Smooth muscle cell (in vitro differentiated cells): ENCODE measurements around the gene SLC66A2. TPM values are rescaled to one million over a fixed set of nuclear protein-coding genes. Genes with fewer than 3 reads are reported as not detected.

Experiments used
- DNase-seq: peaks from one replicate; lab custom pipeline; 2025; ENCODE audit not compliant: unreplicated experiment; lab: John Stamatoyannopoulos, UW
- H2AFZ ChIP-seq: fragments of 200-600 bp; sonication (generic); 2 replicates; pipeline ENCODE4 v1.6.0; 2016; ENCODE audit warnings: antibody characterized with exemption, low read depth, mild to moderate bottlenecking
- H3F3A ChIP-seq: fragments of 200-600 bp; sonication (generic); 2 replicates; pipeline ENCODE4 v1.6.0; 2017; ENCODE audit warnings: antibody characterized with exemption, low read depth
- H3K27ac ChIP-seq: fragments of 200-600 bp; sonication (generic); 2 replicates; pipeline ENCODE4 v1.5.1; 2016; ENCODE audit warnings: low read depth, mild to moderate bottlenecking
- H3K27me3 ChIP-seq: fragments of 200-600 bp; sonication (generic); 2 replicates; pipeline ENCODE4 v1.6.1; 2016; ENCODE audit warnings: low read depth, mild to moderate bottlenecking
- H3K36me3 ChIP-seq: fragments of 200-600 bp; sonication (generic); 2 replicates; pipeline ENCODE4 v1.5.1; 2016; ENCODE audit warnings: low read depth
- H3K4me1 ChIP-seq: fragments of 200-600 bp; sonication (generic); 2 replicates; pipeline ENCODE4 v1.5.1; 2016; ENCODE audit warnings: low read depth
- H3K4me2 ChIP-seq: fragments of 200-600 bp; sonication (generic); 2 replicates; pipeline ENCODE4 v1.6.0; 2016; ENCODE audit warnings: mild to moderate bottlenecking
- H3K4me3 ChIP-seq: fragments of 200-600 bp; sonication (generic); 2 replicates; pipeline ENCODE4 v1.5.1; 2016; ENCODE audit warnings: mild to moderate bottlenecking
- H3K79me2 ChIP-seq: fragments of 200-600 bp; sonication (generic); 2 replicates; pipeline ENCODE4 v1.6.0; 2016; ENCODE audit warnings: low read depth, mild to moderate bottlenecking
- H3K9ac ChIP-seq: fragments of 200-600 bp; sonication (generic); 2 replicates; pipeline ENCODE4 v1.6.0; 2016; ENCODE audit warnings: low read depth
- H3K9me3 ChIP-seq: fragments of 200-600 bp; sonication (generic); replicated peaks from 2 replicates; pipeline ENCODE4 v1.5.1; 2016; ENCODE audit warnings: low read depth
- H4K20me1 ChIP-seq: fragments of 200-600 bp; sonication (generic); 2 replicates; pipeline ENCODE4 v1.6.0; 2016; ENCODE audit warnings: low read depth
- WGBS: methylation state at CpG from one replicate; pipeline ENCODE4 v1.1.7; 2016; ENCODE audit warnings: low lambda C conversion rate; 5-methylcytosine and 5-hydroxymethylcytosine counted together
- polyA plus RNA-seq: library from polyadenylated mRNA; unstranded; fragments of >200 nt; fragmentation: Nextera tagmentation; extraction: Ambion mirVana; gene quantifications from 2 replicates; pipeline ENCODE4 v1.2.1, GENCODE V29; 2016
- total RNA-seq: library from RNA; depleted of rRNA; stranded (reverse); fragments of >200 nt; gene quantifications from 2 replicates; pipeline ENCODE4 v1.2.3, GENCODE V29; 2014
- TF ChIP-seq, protein P1 (sequence below): fragments of 200-600 bp; sonication (generic); IDR thresholded peaks from 2 replicates; pipeline ENCODE4 v1.5.1; 2017; ENCODE audit warnings: borderline replicate concordance, mild to moderate bottlenecking, antibody characterized with exemption; ENCODE audit not compliant: insufficient read depth, poor library complexity, severe bottlenecking

Gene SLC66A2
- total and polyA plus RNA-seq, 2 experiments from 2014 or later: 23.6 to 37.9 TPM

DNA sequence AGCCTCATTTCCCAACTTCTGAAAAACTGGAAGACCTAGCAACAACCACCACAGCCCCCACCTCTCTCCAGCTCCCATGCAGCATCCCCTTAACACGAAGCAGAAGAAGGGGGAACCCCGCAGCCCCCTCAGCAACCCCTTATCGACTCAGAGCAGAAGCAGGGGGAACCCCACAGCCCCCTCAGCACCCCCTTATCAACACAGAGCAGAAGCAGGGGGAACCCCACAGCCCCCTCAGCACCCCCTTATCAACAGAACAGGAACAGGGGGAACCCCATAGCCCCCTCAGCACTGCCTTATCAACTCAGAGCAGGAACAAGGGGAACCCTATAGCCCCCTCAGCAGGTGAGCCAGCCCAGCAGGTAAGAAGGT lies 6.7 kb downstream of the SLC66A2 start:
- no peak overlapping the region for H3K4me3 ChIP-seq
- no peaks in the 10 kb centered on the region for H3K9me3 ChIP-seq
- peaks cover 68% of the 10 kb centered on the region for H3K79me2 ChIP-seq
- H3K36me3 ChIP-seq: no peaks in the 10 kb centered on the region
- no peak overlapping the region for H3K9ac ChIP-seq
- no peaks in the 10 kb centered on the region for H3K4me1 ChIP-seq
- WGBS: 78% methylated on average over 3 of the region's 3 CpGs
- peaks cover 99% of the 10 kb centered on the region for H4K20me1 ChIP-seq
- H2AFZ ChIP-seq: no peak overlapping the region
- no peak overlapping the region for H3K27ac ChIP-seq
- H3F3A ChIP-seq: no peaks in the 10 kb centered on the region
- H3K27me3 ChIP-seq: no peaks in the 10 kb centered on the region
- no peak for DNase-seq
- TF ChIP-seq, protein P1, sequence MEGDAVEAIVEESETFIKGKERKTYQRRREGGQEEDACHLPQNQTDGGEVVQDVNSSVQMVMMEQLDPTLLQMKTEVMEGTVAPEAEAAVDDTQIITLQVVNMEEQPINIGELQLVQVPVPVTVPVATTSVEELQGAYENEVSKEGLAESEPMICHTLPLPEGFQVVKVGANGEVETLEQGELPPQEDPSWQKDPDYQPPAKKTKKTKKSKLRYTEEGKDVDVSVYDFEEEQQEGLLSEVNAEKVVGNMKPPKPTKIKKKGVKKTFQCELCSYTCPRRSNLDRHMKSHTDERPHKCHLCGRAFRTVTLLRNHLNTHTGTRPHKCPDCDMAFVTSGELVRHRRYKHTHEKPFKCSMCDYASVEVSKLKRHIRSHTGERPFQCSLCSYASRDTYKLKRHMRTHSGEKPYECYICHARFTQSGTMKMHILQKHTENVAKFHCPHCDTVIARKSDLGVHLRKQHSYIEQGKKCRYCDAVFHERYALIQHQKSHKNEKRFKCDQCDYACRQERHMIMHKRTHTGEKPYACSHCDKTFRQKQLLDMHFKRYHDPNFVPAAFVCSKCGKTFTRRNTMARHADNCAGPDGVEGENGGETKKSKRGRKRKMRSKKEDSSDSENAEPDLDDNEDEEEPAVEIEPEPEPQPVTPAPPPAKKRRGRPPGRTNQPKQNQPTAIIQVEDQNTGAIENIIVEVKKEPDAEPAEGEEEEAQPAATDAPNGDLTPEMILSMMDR: no peak
- H3K4me2 ChIP-seq: no peak overlapping the region

DNA sequence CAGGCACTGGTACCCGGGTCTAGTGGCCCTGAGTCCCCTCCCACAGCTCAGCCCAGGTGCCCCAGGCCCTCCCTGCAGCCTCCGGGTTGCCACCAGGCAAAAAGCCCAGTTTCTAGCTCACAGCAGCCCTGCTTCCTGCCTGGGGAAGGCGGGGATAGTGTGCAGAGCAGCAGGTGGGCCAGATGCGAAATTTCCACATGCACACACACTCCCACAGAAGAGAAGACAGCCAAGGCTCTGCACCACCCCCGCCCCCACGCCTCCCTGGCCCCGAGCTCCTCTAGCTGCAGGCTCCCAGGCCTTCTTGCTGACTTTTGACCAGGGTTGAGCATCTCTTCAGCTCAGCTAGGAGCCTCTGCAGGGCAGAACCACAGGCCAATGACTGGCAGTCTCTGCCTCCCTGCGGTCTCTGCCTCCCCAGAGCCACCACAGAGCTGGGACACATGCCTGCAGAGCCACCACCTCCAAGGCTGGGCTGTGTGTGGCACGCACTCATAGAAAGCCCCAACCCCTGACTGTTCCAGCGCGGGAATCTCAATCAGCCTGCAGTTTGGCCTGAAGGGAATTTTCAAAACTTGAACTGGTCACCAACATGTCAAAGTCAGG lies 7.2 kb downstream of the SLC66A2 start:
- Histone ChIP-seq H3K4me1 (no peaks in the 10 kb centered on the region), H3K36me3 (no peaks in the 10 kb centered on the region), H3F3A (no peaks in the 10 kb centered on the region), H3K4me3 (no peak overlapping the region), H3K4me2 (no peak overlapping the region), H4K20me1 (peaks cover 99% of the 10 kb centered on the region), H3K79me2 (peaks cover 68% of the 10 kb centered on the region), H3K9me3 (no peaks in the 10 kb centered on the region), H2AFZ (no peak overlapping the region), H3K9ac (no peak overlapping the region), H3K27ac (no peak overlapping the region), H3K27me3 (no peaks in the 10 kb centered on the region)
- TF ChIP-seq, protein P1: no peak
- DNase-seq: no peak
- WGBS: 90% methylated on average over 11 of the region's 11 CpGs

DNA sequence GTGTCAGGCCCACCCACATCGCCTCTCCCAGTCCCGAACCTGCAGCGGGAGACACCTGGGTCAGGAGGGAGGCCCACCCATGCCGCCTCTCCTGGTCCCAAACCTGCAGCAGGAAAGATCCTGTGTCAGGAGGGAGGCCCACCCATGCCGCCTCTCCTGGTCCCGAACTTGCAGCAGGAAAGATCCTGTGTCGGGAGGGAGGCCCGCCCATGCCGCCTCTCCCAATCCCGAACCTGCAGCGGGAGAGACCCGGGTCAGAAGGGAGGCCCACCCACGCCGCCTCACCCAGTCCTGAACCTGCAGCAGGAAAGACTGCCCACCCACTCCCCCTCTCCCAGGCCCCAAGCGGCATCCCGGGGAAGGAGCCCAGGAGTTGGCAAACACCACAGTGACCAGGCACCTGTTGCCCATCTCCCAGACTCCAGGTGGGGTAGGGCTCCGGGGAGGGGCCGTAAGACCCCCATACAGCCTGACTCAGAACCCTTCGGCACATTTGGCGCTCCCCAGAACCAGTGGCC lies 7.8 kb downstream of the SLC66A2 start:
- Histone ChIP-seq H3K36me3 (no peaks in the 10 kb centered on the region), H3K4me3 (no peak overlapping the region), H3K9ac (no peak overlapping the region), H3K79me2 (peaks cover 68% of the 10 kb centered on the region), H4K20me1 (peaks cover 99% of the 10 kb centered on the region), H3K27ac (no peak overlapping the region), H2AFZ (no peak overlapping the region), H3K9me3 (no peaks in the 10 kb centered on the region), H3F3A (no peaks in the 10 kb centered on the region), H3K4me1 (no peaks in the 10 kb centered on the region), H3K4me2 (no peak overlapping the region), H3K27me3 (no peaks in the 10 kb centered on the region)
- no peak for DNase-seq
- TF ChIP-seq, protein P1: no peak
- WGBS: 97% methylated on average over 18 of the region's 20 CpGs
